DND-41 (cell line): Measurements from ENCODE around the gene WDFY3.

Experiments used
- ATAC-seq: fragments of 200-7000 bp; cut with Tn5 transposase; 3 replicates; pipeline ENCODE4 v1.9.1; 2021; ENCODE audit warnings: low read depth; ENCODE audit not compliant: insufficient read depth
- DNase-seq: peaks from one replicate; pipeline ENCODE4 v3.0.0-alpha.2; 2020
- H2AFZ ChIP-seq: 2 replicates; pipeline ENCODE4 v1.6.0; 2012; ENCODE audit warnings: low read depth, low read length
- H3K27ac ChIP-seq: 2 replicates; pipeline ENCODE4 v1.5.1; 2012; ENCODE audit warnings: low read length, inconsistent platforms
- H3K27me3 ChIP-seq: fragments of 200-600 bp; sonication (generic); 2 replicates; pipeline ENCODE4 v1.6.0; 2012; ENCODE audit warnings: low read length, mild to moderate bottlenecking, inconsistent platforms; ENCODE audit not compliant: insufficient read depth, poor library complexity
- H3K36me3 ChIP-seq: 2 replicates; pipeline ENCODE4 v1.5.1; 2012; ENCODE audit warnings: low read length, inconsistent platforms; ENCODE audit not compliant: insufficient read depth
- H3K4me1 ChIP-seq: 2 replicates; pipeline ENCODE4 v1.5.1; 2012; ENCODE audit warnings: mild to moderate bottlenecking, low read length; ENCODE audit not compliant: insufficient read depth
- H3K4me2 ChIP-seq: 2 replicates; pipeline ENCODE4 v1.6.0; 2012; ENCODE audit warnings: mild to moderate bottlenecking, moderate library complexity, low read length, inconsistent platforms; ENCODE audit not compliant: insufficient read depth
- H3K4me3 ChIP-seq, 2 experiments: fragments of 200-600 bp in 1 of 2; shearing (Covaris generic) in 1 of 2; 2 replicates each; pipeline ENCODE4 v1.5.1; 2012 to 2016; ENCODE audit warnings: inconsistent platforms in 2 of 2, low read length in 2 of 2, mild to moderate bottlenecking in 2 of 2, low read depth in 1 of 2, moderate library complexity in 1 of 2
- H3K79me2 ChIP-seq: 2 replicates; pipeline ENCODE4 v1.6.0; 2012; ENCODE audit warnings: low read length, inconsistent platforms; ENCODE audit not compliant: insufficient read depth
- H3K9ac ChIP-seq: 2 replicates; pipeline ENCODE4 v1.6.0; 2012; ENCODE audit warnings: low read depth, mild to moderate bottlenecking, inconsistent platforms, low read length, moderate library complexity
- H3K9me3 ChIP-seq: 2 replicates; pipeline ENCODE4 v1.5.1; 2012; ENCODE audit warnings: low read length, moderate library complexity, mild to moderate bottlenecking, inconsistent platforms; ENCODE audit not compliant: insufficient read depth, severe bottlenecking
- H4K20me1 ChIP-seq: 2 replicates; pipeline ENCODE4 v1.6.0; 2012; ENCODE audit warnings: low read length; ENCODE audit not compliant: insufficient read depth
- EZH2 ChIP-seq: IDR thresholded peaks from 3 replicates; pipeline ENCODE4 v1.6.1; 2012; ENCODE audit warnings: borderline replicate concordance, low read depth, mild to moderate bottlenecking, moderate library complexity, low read length, inconsistent platforms; ENCODE audit not compliant: severe bottlenecking
- TF ChIP-seq, protein P1 (sequence below): IDR thresholded peaks from 2 replicates; pipeline ENCODE4 v1.5.1; 2012; ENCODE audit warnings: borderline replicate concordance, low read length, moderate library complexity, mild to moderate bottlenecking; ENCODE audit not compliant: poor library complexity, severe bottlenecking; ENCODE audit errors: extremely low read depth

WDFY3 gene

DNA sequence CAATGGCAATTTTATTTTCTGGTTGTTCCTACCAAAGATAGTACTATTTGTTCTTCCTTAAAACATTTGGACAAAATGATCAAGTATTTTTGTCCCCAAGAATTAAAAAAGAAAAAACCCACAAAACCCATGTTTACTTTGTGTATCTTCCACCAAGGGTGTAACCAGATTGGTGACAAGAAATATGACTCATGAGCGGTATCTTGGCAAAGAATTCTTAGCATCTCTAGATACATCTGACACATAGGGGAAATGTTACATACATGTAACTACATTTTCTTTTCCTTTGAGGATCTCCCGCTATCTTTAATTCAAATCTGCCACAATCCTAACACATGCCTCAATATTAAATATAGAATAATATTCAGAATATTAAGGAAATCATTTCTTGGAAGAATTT is 78.7 kb downstream of the WDFY3 start:
- Histone ChIP-seq H3K4me3 (no peak overlapping the region), H4K20me1 (no peaks in the 10 kb centered on the region), H3K9me3 (no peaks in the 10 kb centered on the region), H2AFZ (no peak overlapping the region), H3K27me3 (no peaks in the 10 kb centered on the region), H3K4me1 (no peaks in the 10 kb centered on the region), H3K27ac (no peak overlapping the region), H3K4me2 (no peak overlapping the region), H3K9ac (no peak overlapping the region), H3K36me3 (no peaks in the 10 kb centered on the region), H3K79me2 (no peaks in the 10 kb centered on the region)
- DNase-seq (no peak), ATAC-seq (no peak)
- TF ChIP-seq, protein P1, sequence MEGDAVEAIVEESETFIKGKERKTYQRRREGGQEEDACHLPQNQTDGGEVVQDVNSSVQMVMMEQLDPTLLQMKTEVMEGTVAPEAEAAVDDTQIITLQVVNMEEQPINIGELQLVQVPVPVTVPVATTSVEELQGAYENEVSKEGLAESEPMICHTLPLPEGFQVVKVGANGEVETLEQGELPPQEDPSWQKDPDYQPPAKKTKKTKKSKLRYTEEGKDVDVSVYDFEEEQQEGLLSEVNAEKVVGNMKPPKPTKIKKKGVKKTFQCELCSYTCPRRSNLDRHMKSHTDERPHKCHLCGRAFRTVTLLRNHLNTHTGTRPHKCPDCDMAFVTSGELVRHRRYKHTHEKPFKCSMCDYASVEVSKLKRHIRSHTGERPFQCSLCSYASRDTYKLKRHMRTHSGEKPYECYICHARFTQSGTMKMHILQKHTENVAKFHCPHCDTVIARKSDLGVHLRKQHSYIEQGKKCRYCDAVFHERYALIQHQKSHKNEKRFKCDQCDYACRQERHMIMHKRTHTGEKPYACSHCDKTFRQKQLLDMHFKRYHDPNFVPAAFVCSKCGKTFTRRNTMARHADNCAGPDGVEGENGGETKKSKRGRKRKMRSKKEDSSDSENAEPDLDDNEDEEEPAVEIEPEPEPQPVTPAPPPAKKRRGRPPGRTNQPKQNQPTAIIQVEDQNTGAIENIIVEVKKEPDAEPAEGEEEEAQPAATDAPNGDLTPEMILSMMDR: no peak
- TF ChIP-seq EZH2: no peak

DNA sequence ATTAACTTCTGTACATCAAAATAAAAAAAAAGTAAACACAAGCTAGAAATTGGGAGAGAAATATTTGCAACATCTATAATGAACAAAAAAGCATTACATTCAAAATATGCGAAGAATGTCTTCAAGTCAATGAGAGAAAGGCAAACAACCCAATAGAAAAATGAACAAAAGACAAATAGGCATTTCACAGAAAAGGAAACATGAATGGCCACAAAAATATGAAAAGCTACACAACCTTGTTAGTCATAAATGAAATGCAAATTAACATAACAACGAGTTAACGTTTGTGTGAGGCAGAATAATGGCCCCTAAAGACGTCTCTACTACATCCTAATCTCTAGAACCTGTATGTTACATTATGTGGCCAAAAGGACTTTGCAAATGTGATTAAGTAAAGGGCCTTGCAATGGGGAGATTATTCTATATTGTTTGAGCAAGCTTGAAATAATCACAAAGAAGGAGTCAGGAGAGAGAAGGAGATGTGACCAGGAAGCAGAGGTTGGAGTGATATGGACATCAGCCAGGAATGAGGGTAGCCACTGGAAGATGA is 86.8 kb downstream of the WDFY3 start:
- H3K4me2 ChIP-seq: no peak overlapping the region

DNA sequence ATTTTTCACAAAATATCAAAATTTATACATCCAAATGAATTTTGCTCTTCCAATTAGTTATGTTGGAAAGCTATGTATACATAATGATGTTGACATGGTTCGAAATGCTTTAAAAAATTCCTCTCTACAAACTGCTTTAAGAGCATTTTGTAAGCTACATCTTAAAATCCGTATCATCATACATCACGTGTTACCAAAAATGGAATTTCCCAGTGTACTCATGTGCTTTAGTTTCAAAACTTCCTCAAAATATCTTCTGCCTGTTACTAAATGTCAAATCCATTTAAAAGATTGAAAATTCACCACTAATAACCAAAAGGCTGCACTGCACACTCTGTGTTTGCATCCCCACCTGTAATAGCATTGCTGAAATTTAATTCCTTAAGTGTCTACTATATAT is 87.9 kb downstream of the WDFY3 start:
- H4K20me1 ChIP-seq: no peaks in the 10 kb centered on the region
- no peak overlapping the region for H3K4me2 ChIP-seq
- no peaks in the 10 kb centered on the region for H3K27me3 ChIP-seq
- no peak overlapping the region for H3K27ac ChIP-seq
- TF ChIP-seq, protein P1: no peak
- TF ChIP-seq EZH2: no peak
- H3K4me1 ChIP-seq: no peaks in the 10 kb centered on the region
- no peaks in the 10 kb centered on the region for H3K36me3 ChIP-seq
- DNase-seq: no peak
- no peak overlapping the region for H3K9ac ChIP-seq
- no peak overlapping the region for H2AFZ ChIP-seq
- ATAC-seq: no peak
- H3K79me2 ChIP-seq: no peaks in the 10 kb centered on the region
- no peaks in the 10 kb centered on the region for H3K9me3 ChIP-seq
- no peak overlapping the region for H3K4me3 ChIP-seq

More for the DNA sequence above, 86.8 kb downstream of the WDFY3 start:
- no peaks in the 10 kb centered on the region for H3K36me3 ChIP-seq
- H3K9ac ChIP-seq: no peak overlapping the region
- no peaks in the 10 kb centered on the region for H3K79me2 ChIP-seq
- H3K4me1 ChIP-seq: no peaks in the 10 kb centered on the region
- H3K9me3 ChIP-seq: no peaks in the 10 kb centered on the region
- no peak for ATAC-seq
- no peak overlapping the region for H3K27ac ChIP-seq
- no peak for TF ChIP-seq EZH2
- TF ChIP-seq, protein P1: no peak
- H2AFZ ChIP-seq: no peak overlapping the region
- H3K4me3 ChIP-seq: no peak overlapping the region
- no peaks in the 10 kb centered on the region for H3K27me3 ChIP-seq
- DNase-seq: no peak
- H4K20me1 ChIP-seq: no peaks in the 10 kb centered on the region

DNA sequence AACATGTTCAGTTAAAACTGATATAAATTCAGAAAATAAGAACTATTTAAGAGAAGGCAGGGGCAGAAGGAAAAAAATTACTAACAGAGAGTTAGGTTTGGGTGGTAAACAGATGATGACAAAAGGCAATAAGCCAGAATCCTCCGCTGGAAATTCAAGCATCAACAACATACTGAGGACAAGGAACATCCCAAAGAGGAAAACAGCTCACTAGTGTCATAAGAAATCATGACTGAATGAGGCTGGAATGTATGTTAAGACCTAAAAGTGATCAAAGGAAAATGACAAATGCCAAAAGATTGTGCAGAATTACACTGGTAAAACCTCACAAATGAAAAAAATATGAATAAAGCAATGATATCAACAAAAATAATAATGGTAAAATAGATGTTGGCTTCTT is 88.4 kb downstream of the WDFY3 start:
- Histone ChIP-seq H3K9ac (no peak overlapping the region), H3K27ac (no peak overlapping the region), H3K4me3 (no peak overlapping the region), H4K20me1 (no peaks in the 10 kb centered on the region), H3K36me3 (no peaks in the 10 kb centered on the region), H3K4me1 (no peaks in the 10 kb centered on the region), H2AFZ (no peak overlapping the region), H3K27me3 (no peaks in the 10 kb centered on the region), H3K4me2 (no peak overlapping the region), H3K79me2 (no peaks in the 10 kb centered on the region), H3K9me3 (no peaks in the 10 kb centered on the region)
- TF ChIP-seq EZH2: no peak
- TF ChIP-seq, protein P1: no peak
- DNase-seq (no peak), ATAC-seq (no peak)
